ENCODE results near the gene ANKMY1. TPM values are rescaled to one million over a fixed set of nuclear protein-coding genes. Genes with fewer than 3 reads are reported as not detected.

ANKMY1 gene
- total RNA-seq, 1 donor from 2014 or later: 7.2 TPM

GRCh38 chr2:240445961-240446663 lies 111.7 kb downstream of the ANKMY1 start:
- no peaks in the 10 kb centered on the region for H3K36me3 ChIP-seq (ENCODE audit: insufficient read depth, low read length)
- no peak overlapping the region for H3K4me2 ChIP-seq (ENCODE audit: low read length)
- H3K4me1 Mint-ChIP-seq (ENCODE audit: low read depth, unreplicated experiment): peaks cover 17% of the 10 kb centered on the region
- no peaks in the 10 kb centered on the region for H3K27me3 Mint-ChIP-seq (ENCODE audit: low read depth, unreplicated experiment)
- no peak overlapping the region for H3K4me3 Mint-ChIP-seq (ENCODE audit: unreplicated experiment)
- H3K9me3 ChIP-seq (ENCODE audit: insufficient read depth, low read depth, low read length): no peaks in the 10 kb centered on the region
- no peak overlapping the region for H2AFZ ChIP-seq (ENCODE audit: low read depth, low read length)
- peaks cover 99% of the 10 kb centered on the region for H3K79me2 ChIP-seq (ENCODE audit: insufficient read depth, low read length)
- H3K27me3 ChIP-seq (ENCODE audit: insufficient read depth, low read length): no peaks in the 10 kb centered on the region
- TF ChIP-seq EZH2 (IDR thresholded peaks at IDR 0.05; ENCODE audit: insufficient read depth, low read length) (no peak), CTCF (IDR thresholded peaks at IDR 0.05; ENCODE audit: insufficient read depth, low read depth, low read length) (no peak)
- no peak overlapping the region for H3K27ac ChIP-seq (ENCODE audit: low read depth, low read length)
- H3K36me3 Mint-ChIP-seq (ENCODE audit: low read depth, unreplicated experiment): no peaks in the 10 kb centered on the region
- no peak for FAIRE-seq
- H3K4me3 ChIP-seq (ENCODE audit: insufficient read depth, low read depth, low read length): no peak overlapping the region
- no peaks in the 10 kb centered on the region for H3K9me3 Mint-ChIP-seq (ENCODE audit: unreplicated experiment)
- no peak overlapping the region for H3K9ac ChIP-seq (ENCODE audit: low read length)
- H3K4me1 ChIP-seq (ENCODE audit: insufficient read depth, low read length): peaks cover 24% of the 10 kb centered on the region
- DNase-seq (ENCODE audit: low read depth): no peak
- H4K20me1 ChIP-seq (ENCODE audit: insufficient read depth, low read length): peaks cover 100% of the 10 kb centered on the region
- H3K27ac Mint-ChIP-seq (ENCODE audit: unreplicated experiment): no peak overlapping the region

GRCh38 chr2:240444464-240444863 lies 113.3 kb downstream of the ANKMY1 start:
- no peak for DNase-seq (ENCODE audit: low read depth)
- Histone ChIP-seq H3K9me3 (ENCODE audit: insufficient read depth, low read depth, low read length) (no peaks in the 10 kb centered on the region), H2AFZ (ENCODE audit: low read depth, low read length) (no peak overlapping the region), H3K4me2 (ENCODE audit: low read length) (no peak overlapping the region), H3K9ac (ENCODE audit: low read length) (no peak overlapping the region), H3K27me3 (ENCODE audit: insufficient read depth, low read length) (no peaks in the 10 kb centered on the region), H3K4me3 (ENCODE audit: insufficient read depth, low read depth, low read length) (no peak overlapping the region), H3K79me2 (ENCODE audit: insufficient read depth, low read length) (peaks cover 99% of the 10 kb centered on the region), H4K20me1 (ENCODE audit: insufficient read depth, low read length) (peaks cover 98% of the 10 kb centered on the region), H3K36me3 (ENCODE audit: insufficient read depth, low read length) (no peaks in the 10 kb centered on the region), H3K27ac (ENCODE audit: low read depth, low read length) (no peak overlapping the region), H3K4me1 (ENCODE audit: insufficient read depth, low read length) (peaks cover 8% of the 10 kb centered on the region)
- H3K9me3 Mint-ChIP-seq (ENCODE audit: unreplicated experiment): no peaks in the 10 kb centered on the region
- no peak overlapping the region for H3K4me3 Mint-ChIP-seq (ENCODE audit: unreplicated experiment)
- TF ChIP-seq EZH2 (IDR thresholded peaks at IDR 0.05; ENCODE audit: insufficient read depth, low read length) (no peak), CTCF (IDR thresholded peaks at IDR 0.05; ENCODE audit: insufficient read depth, low read depth, low read length) (no peak)
- peaks cover under 1% of the 10 kb centered on the region for H3K4me1 Mint-ChIP-seq (ENCODE audit: low read depth, unreplicated experiment)
- peak overlapping the region; percentile 12 for H3K27ac Mint-ChIP-seq (ENCODE audit: unreplicated experiment)
- no peak for FAIRE-seq
- no peaks in the 10 kb centered on the region for H3K36me3 Mint-ChIP-seq (ENCODE audit: low read depth, unreplicated experiment)
- no peaks in the 10 kb centered on the region for H3K27me3 Mint-ChIP-seq (ENCODE audit: low read depth, unreplicated experiment)

- H3K27me3 ChIP-seq (ENCODE audit: insufficient read depth, low read length): no peaks in the 10 kb centered on the region
- DNase-seq (ENCODE audit: low read depth) (no peak), FAIRE-seq (no peak)
- no peaks in the 10 kb centered on the region for H3K9me3 ChIP-seq (ENCODE audit: insufficient read depth, low read depth, low read length)
- H3K36me3 ChIP-seq (ENCODE audit: insufficient read depth, low read length): no peaks in the 10 kb centered on the region
- H3K4me1 ChIP-seq (ENCODE audit: insufficient read depth, low read length): peaks cover 7% of the 10 kb centered on the region
- no peaks in the 10 kb centered on the region for H3K9me3 Mint-ChIP-seq (ENCODE audit: unreplicated experiment)
- no peaks in the 10 kb centered on the region for H3K4me1 Mint-ChIP-seq (ENCODE audit: low read depth, unreplicated experiment)
- H3K4me2 ChIP-seq (ENCODE audit: low read length): no peak overlapping the region
- no peak overlapping the region for H3K4me3 Mint-ChIP-seq (ENCODE audit: unreplicated experiment)
- H3K9ac ChIP-seq (ENCODE audit: low read length): no peak overlapping the region
- H4K20me1 ChIP-seq (ENCODE audit: insufficient read depth, low read length): peaks cover 98% of the 10 kb centered on the region
- no peaks in the 10 kb centered on the region for H3K36me3 Mint-ChIP-seq (ENCODE audit: low read depth, unreplicated experiment)
- H3K27me3 Mint-ChIP-seq (ENCODE audit: low read depth, unreplicated experiment): no peaks in the 10 kb centered on the region
- TF ChIP-seq CTCF (IDR thresholded peaks at IDR 0.05; ENCODE audit: insufficient read depth, low read depth, low read length) (no peak), EZH2 (IDR thresholded peaks at IDR 0.05; ENCODE audit: insufficient read depth, low read length) (no peak)
- no peak overlapping the region for H3K27ac Mint-ChIP-seq (ENCODE audit: unreplicated experiment)
- no peak overlapping the region for H3K4me3 ChIP-seq (ENCODE audit: insufficient read depth, low read depth, low read length)
- H3K79me2 ChIP-seq (ENCODE audit: insufficient read depth, low read length): peaks cover 100% of the 10 kb centered on the region
- H2AFZ ChIP-seq (ENCODE audit: low read depth, low read length): no peak overlapping the region
- H3K27ac ChIP-seq (ENCODE audit: low read depth, low read length): no peak overlapping the region
These were observed 113.9 kb downstream of the ANKMY1 start for GRCh38 chr2:240443891-240444301.

Measured in astrocyte (in vitro differentiated cells and primary cell).